H1 (cell line): ENCODE results near the gene OGG1. TPM values are rescaled to one million over a fixed set of nuclear protein-coding genes. Genes with fewer than 3 reads are reported as not detected.

Source experiments
- CTCF ChIA-PET: fragments of 300-600 bp; sonication (Branson Sonifier 250); formaldehyde crosslinking; loops from one replicate; lab custom pipeline; 2021; ENCODE audit not compliant: partially characterized antibody; lab: Charles Lee
- POLR2A ChIA-PET: fragments of 300-600 bp; sonication (Branson Sonifier 250); formaldehyde crosslinking; loops from one replicate; lab custom pipeline; 2021; ENCODE audit warnings: inconsistent platforms; ENCODE audit not compliant: partially characterized antibody; lab: Charles Lee
- DNase-seq, 2 experiments: peaks; one replicate each; pipeline versions ENCODE4 v3.0.0 to v3.0.0-alpha.2; 2010 to 2022; ENCODE audit warnings: low spot score in 2 of 2, low read depth in 1 of 2, mixed read lengths in 1 of 2
- FAIRE-seq: peaks from 2 replicates; lab custom pipeline; 2011; peaks lifted over from hg19 to GRCh38; lab: Jason Lieb, UNC
- H2AFZ ChIP-seq: 2 replicates; pipeline ENCODE4 v1.8.1; 2012; ENCODE audit warnings: low read length, inconsistent platforms
- H2AK5ac ChIP-seq: 2 replicates; pipeline ENCODE4 v1.6.1; 2013; ENCODE audit warnings: low read depth, low read length
- H2BK120ac ChIP-seq: replicated peaks from 2 replicates; pipeline ENCODE3; 2013; ENCODE audit warnings: low read depth, low read length, inconsistent platforms
- H2BK12ac ChIP-seq: 2 replicates; pipeline ENCODE4 v1.6.1; 2013; ENCODE audit warnings: low read depth, low read length
- H2BK15ac ChIP-seq: 2 replicates; pipeline ENCODE4 v1.6.1; 2013; ENCODE audit warnings: low read length
- H2BK20ac ChIP-seq: 2 replicates; pipeline ENCODE4 v1.6.1; 2013; ENCODE audit warnings: low read length
- H2BK5ac ChIP-seq: 2 replicates; pipeline ENCODE4 v1.6.1; 2013; ENCODE audit warnings: low read depth, low read length
- H3K14ac ChIP-seq: 2 replicates; pipeline ENCODE4 v1.6.1; 2013; ENCODE audit warnings: inconsistent platforms; ENCODE audit not compliant: insufficient read length
- H3K18ac ChIP-seq: 2 replicates; pipeline ENCODE4 v1.6.1; 2013; ENCODE audit warnings: low read length; ENCODE audit errors: extremely low read depth
- H3K23ac ChIP-seq: 2 replicates; pipeline ENCODE4 v1.6.1; 2013; ENCODE audit warnings: inconsistent platforms; ENCODE audit not compliant: insufficient read length
- H3K23me2 ChIP-seq: 2 replicates; pipeline ENCODE4 v1.6.1; 2013; ENCODE audit warnings: low read depth, low read length
- H3K27ac ChIP-seq: 2 replicates; pipeline ENCODE4 v1.6.1; 2011; ENCODE audit warnings: low read depth, low read length, inconsistent platforms
- H3K27me3 ChIP-seq, 4 experiments: replicated peaks in 1 of 4; 1 replicate in 1 of 4; 2 replicates in 3 of 4; pipeline versions ENCODE4 v1.6.1 to v1.8.1; 2011 to 2013; ENCODE audit warnings: low read length in 3 of 4, mild to moderate bottlenecking in 3 of 4, inconsistent platforms in 2 of 4, mixed read lengths in 2 of 4, moderate library complexity in 1 of 4; ENCODE audit not compliant: control insufficient read depth in 3 of 4, insufficient read depth in 3 of 4; ENCODE audit errors: extremely low read depth in 1 of 4
- H3K36me3 ChIP-seq, 4 experiments: 2 replicates each; pipeline versions ENCODE4 v1.6.1 to v1.8.1; 2011 to 2013; ENCODE audit warnings: mild to moderate bottlenecking in 4 of 4, low read length in 3 of 4, moderate library complexity in 2 of 4, control low read depth in 1 of 4, inconsistent platforms in 1 of 4; ENCODE audit not compliant: insufficient read depth in 4 of 4, control insufficient read depth in 2 of 4
- H3K4ac ChIP-seq: replicated peaks from 2 replicates; pipeline ENCODE3; 2013; ENCODE audit warnings: low read length, low read depth, mixed read lengths, inconsistent platforms; ENCODE audit not compliant: insufficient read length
- H3K4me1 ChIP-seq, 4 experiments: replicated peaks in 1 of 4; 1 replicate in 1 of 4; 2 replicates in 3 of 4; pipeline versions ENCODE4 v1.6.1 to v1.8.1; 2011 to 2013; ENCODE audit warnings: low read length in 3 of 4, inconsistent platforms in 2 of 4, mixed read lengths in 1 of 4; ENCODE audit not compliant: insufficient read depth in 4 of 4, control insufficient read depth in 3 of 4
- H3K4me2 ChIP-seq, 2 experiments: 2 replicates each; pipeline versions ENCODE4 v1.6.1 to v1.8.1; 2011 to 2013; ENCODE audit warnings: low read depth in 2 of 2, low read length in 2 of 2, control low read depth in 1 of 2, inconsistent platforms in 1 of 2, mild to moderate bottlenecking in 1 of 2; ENCODE audit not compliant: insufficient read depth in 1 of 2
- H3K4me3 ChIP-seq, 4 experiments: fragments of 200-600, 300-600 bp in 1 of 4; sonication (generic), shearing (Covaris generic), sonication (Bioruptor Twin) in 1 of 4; 2 replicates each; pipeline versions ENCODE4 v1.5.1 to v1.8.1; 2011 to 2016; ENCODE audit warnings: low read length in 4 of 4, low read depth in 3 of 4, control low read depth in 2 of 4, inconsistent platforms in 2 of 4, mild to moderate bottlenecking in 2 of 4, mixed read lengths in 1 of 4, moderate library complexity in 1 of 4; ENCODE audit not compliant: insufficient read depth in 2 of 4; ENCODE audit errors: extremely low read depth in 1 of 4
- H3K56ac ChIP-seq: replicated peaks from 2 replicates; pipeline ENCODE3; 2013; ENCODE audit warnings: low read depth, mild to moderate bottlenecking, mixed read lengths, low read length, inconsistent platforms; ENCODE audit not compliant: insufficient read length
- H3K79me1 ChIP-seq: 2 replicates; pipeline ENCODE4 v1.6.1; 2013; ENCODE audit warnings: low read depth, low read length, control low read depth
- H3K79me2 ChIP-seq, 2 experiments: 2 replicates each; pipeline versions ENCODE4 v1.6.1 to v1.8.1; 2012 to 2013; ENCODE audit warnings: low read length in 2 of 2, mild to moderate bottlenecking in 2 of 2, inconsistent platforms in 1 of 2; ENCODE audit not compliant: insufficient read depth in 2 of 2, control insufficient read depth in 1 of 2
- H3K9ac ChIP-seq, 4 experiments: replicated peaks in 1 of 4; 1 replicate in 1 of 4; 2 replicates in 3 of 4; pipeline versions ENCODE4 v1.6.1 to v1.8.1; 2011 to 2013; ENCODE audit warnings: low read depth in 3 of 4, low read length in 3 of 4, control low read depth in 2 of 4, mild to moderate bottlenecking in 2 of 4, moderate library complexity in 2 of 4, inconsistent platforms in 1 of 4; ENCODE audit errors: extremely low read depth in 1 of 4
- H3K9me3 ChIP-seq, 2 experiments: 2 replicates each; pipeline versions ENCODE4 v1.6.1 to v1.8.1; 2012 to 2013; ENCODE audit warnings: mild to moderate bottlenecking in 2 of 2, moderate library complexity in 2 of 2, control low read depth in 1 of 2, inconsistent platforms in 1 of 2, low read depth in 1 of 2, low read length in 1 of 2, mixed read lengths in 1 of 2; ENCODE audit not compliant: insufficient read depth in 2 of 2
- H4K20me1 ChIP-seq, 2 experiments: replicated peaks in 1 of 2; 2 replicates each; pipeline versions ENCODE3 to v1.8.1; 2011 to 2013; ENCODE audit warnings: inconsistent platforms in 2 of 2, low read length in 2 of 2, mild to moderate bottlenecking in 1 of 2; ENCODE audit not compliant: insufficient read depth in 2 of 2, control insufficient read depth in 1 of 2
- H4K5ac ChIP-seq: 2 replicates; pipeline ENCODE4 v1.6.1; 2013; ENCODE audit warnings: low read length, low read depth, mixed read lengths, inconsistent platforms; ENCODE audit not compliant: insufficient read length
- H4K8ac ChIP-seq: 2 replicates; pipeline ENCODE4 v1.8.0; 2013; ENCODE audit warnings: mild to moderate bottlenecking, moderate library complexity, low read length, inconsistent platforms; ENCODE audit not compliant: insufficient read depth; ENCODE audit errors: extremely low read depth
- H4K91ac ChIP-seq: replicated peaks from 2 replicates; pipeline ENCODE3; 2013; ENCODE audit warnings: low read length, mixed read lengths, inconsistent platforms; ENCODE audit not compliant: insufficient read length
- ASH2L ChIP-seq: fragments of 200-600, 300-600 bp; sonication (generic); IDR thresholded peaks from one replicate; pipeline ENCODE4 v1.7.1; 2017; ENCODE audit warnings: low read length
- MAFK ChIP-seq: IDR thresholded peaks from 2 replicates; pipeline ENCODE4 v1.6.1; 2012; ENCODE audit warnings: low read depth, mild to moderate bottlenecking, improper control_type of control experiment, low read length
- POLR2AphosphoS5 ChIP-seq: IDR thresholded peaks from 2 replicates; pipeline ENCODE4 v1.6.1; 2011; ENCODE audit warnings: low read depth, low read length
- SAP30 ChIP-seq: fragments of 300-600 bp; sonication (generic); IDR thresholded peaks from 2 replicates; pipeline ENCODE4 v1.7.1; 2012; ENCODE audit warnings: low read length, moderate library complexity, mild to moderate bottlenecking, inconsistent platforms; ENCODE audit not compliant: insufficient read depth, insufficient replicate concordance
- SUZ12 ChIP-seq: fragments of 200-600 bp; sonication (generic); IDR thresholded peaks from 2 replicates; pipeline ENCODE4 v1.6.1; 2012; ENCODE audit warnings: mild to moderate bottlenecking, inconsistent platforms, low read length, moderate library complexity, mixed read lengths
- WGBS, 2 experiments: shearing (Covaris generic) in 1 of 2; methylation state at CpG; one replicate each; pipeline versions ENCODE4 v1.1.6 to v1.1.7; 2013 to 2015; ENCODE audit warnings: low lambda C conversion rate in 2 of 2, mixed read lengths in 2 of 2, inconsistent platforms in 1 of 2, low coverage in 1 of 2, missing lambda C conversion rate in 1 of 2; ENCODE audit not compliant: insufficient replicate concordance in 2 of 2, insufficient coverage in 1 of 2, insufficient read length in 1 of 2; ENCODE audit errors: extremely low coverage in 1 of 2, missing lambda C conversion rate in 1 of 2; 5-methylcytosine and 5-hydroxymethylcytosine counted together
- polyA plus RNA-seq, 7 experiments: library from polyadenylated mRNA; depleted of rRNA in 3 of 7; stranded (reverse) in 5 of 7; unstranded in 2 of 7; fragments of >200 nt in 5 of 7; fragments of 200-250 nt in 2 of 7; gene quantifications; 1 replicate in 5 of 7; 2 replicates in 1 of 7; 4 replicates in 1 of 7; pipeline versions ENCODE4 v1.2.1 to v1.2.3, GENCODE V29; 2011 to 2013; ENCODE audit warnings: missing spikeins in 2 of 7, mixed read lengths in 2 of 7
- total RNA-seq: library from RNA; stranded (reverse); fragmentation: NEBNext Ultra II Directional; extraction: Animal tissue kit (Norgen Biotek cat#: 25700); gene quantifications from 2 replicates; pipeline ENCODE4 v1.2.1, GENCODE V29; 2021
- TF ChIP-seq, protein P1 (sequence below): IDR thresholded peaks from 2 replicates; pipeline ENCODE4 v1.6.1; 2012; ENCODE audit warnings: inconsistent platforms

The OGG1 gene
- total and polyA plus RNA-seq, 2 of the 8 experiments (the other 6 are each of a cell fraction or from before 2014, with no cell fraction given) = 29.6 to 46.8 TPM

- H3K4me1 ChIP-seq = no peaks in the 10 kb centered on the region; a peak in 1 of 7 replicates
- H3K79me2 ChIP-seq = no peaks in the 10 kb centered on the region
- no peaks in the 10 kb centered on the region for H3K27me3 ChIP-seq
- H4K20me1 ChIP-seq = no peaks in the 10 kb centered on the region
- DNase-seq = no peak
- H3K56ac ChIP-seq = no peak overlapping the region
- H3K79me1 ChIP-seq = no peaks in the 10 kb centered on the region; the same call in 1 of the 2 replicates
- H3K9me3 ChIP-seq = no peaks in the 10 kb centered on the region
- TF ChIP-seq SAP30 = no peak
- no peak for TF ChIP-seq POLR2AphosphoS5
- TF ChIP-seq, protein P1, sequence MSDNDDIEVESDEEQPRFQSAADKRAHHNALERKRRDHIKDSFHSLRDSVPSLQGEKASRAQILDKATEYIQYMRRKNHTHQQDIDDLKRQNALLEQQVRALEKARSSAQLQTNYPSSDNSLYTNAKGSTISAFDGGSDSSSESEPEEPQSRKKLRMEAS = no peak
- TF ChIP-seq SUZ12 = no peak
- no peak for TF ChIP-seq MAFK
- no peak for TF ChIP-seq ASH2L
- 95% methylated on average over 4 of the region's 4 CpGs; no CpG with 5 or more reads in 1 of the 2 experiments for WGBS, 2 experiments
- no peak overlapping the region for H4K91ac ChIP-seq
- H3K4me2 ChIP-seq = no peak overlapping the region; a peak in 1 of 4 replicates
- no peaks in the 10 kb centered on the region for H3K36me3 ChIP-seq
- H4K5ac ChIP-seq = no peak overlapping the region
- no peak overlapping the region for H3K23ac ChIP-seq
- no peak overlapping the region for H3K14ac ChIP-seq
- H3K4ac ChIP-seq = no peak overlapping the region
- no peak overlapping the region for H2AFZ ChIP-seq
- POLR2A ChIA-PET = interaction anchor here (2.5 kb wide), 1 partner anchor 23 kb away, joined by 9 read pairs; the partner anchor contains the start of gene OGG1
- no peak overlapping the region for H2AK5ac ChIP-seq
- H2BK120ac ChIP-seq = no peak overlapping the region
- no peak overlapping the region for H4K8ac ChIP-seq
- H3K9ac ChIP-seq = no peak overlapping the region
- H2BK5ac ChIP-seq = no peak overlapping the region
- H2BK12ac ChIP-seq = 0 out of 2 replicates have a peak overlapping the region, but pooled peaks have one; percentile 33
- no peak for FAIRE-seq
- H2BK20ac ChIP-seq = no peak overlapping the region
- H3K23me2 ChIP-seq = peaks cover 8% of the 10 kb centered on the region; the same call in 1 of the 2 replicates
- CTCF ChIA-PET = interaction anchor here (1.4 to 8.6 kb wide), 10 partner anchors 12 to 223 kb away, joined by 3 to 109 read pairs (median 14); partner anchors contain the start of gene CPNE9
- H3K18ac ChIP-seq = no peak overlapping the region
- H3K27ac ChIP-seq = no peak overlapping the region
- H3K4me3 ChIP-seq = no peak overlapping the region
- no peak overlapping the region for H2BK15ac ChIP-seq
Observed at GRCh38 chr3:9725775-9726515, 23.8 kb upstream of the OGG1 start.
